Choroid plexus epithelial cell (primary cell): ENCODE results near the gene ITPR3.

Experiments used
- DNase-seq: peaks from one replicate; pipeline ENCODE4 v3.0.0-alpha.2; 2010; ENCODE audit warnings: low read depth
- H3K4me3 ChIP-seq: 2 replicates; pipeline ENCODE4 v1.5.1; 2011; ENCODE audit warnings: low read depth, mild to moderate bottlenecking, control low read depth, low read length, moderate library complexity
- CTCF ChIP-seq: conservative IDR thresholded peaks from 2 replicates; pipeline ENCODE4 v1.5.1; 2011; ENCODE audit warnings: low read depth, mild to moderate bottlenecking, control low read depth, inconsistent platforms, low read length, moderate library complexity

ITPR3 gene

GRCh38 chr6:33721508-33721907, 100.4 kb downstream of the ITPR3 start:
- TF ChIP-seq CTCF: no peak
- H3K4me3 ChIP-seq: no peak overlapping the region
- DNase-seq: no peak

- TF ChIP-seq CTCF: no peak
- no peak overlapping the region for H3K4me3 ChIP-seq
- DNase-seq: no peak
Measured at GRCh38 chr6:33722103-33722623, 101.0 kb downstream of the ITPR3 start.

- no peak for TF ChIP-seq CTCF
- H3K4me3 ChIP-seq: no peak overlapping the region
- DNase-seq: no peak
Measured at GRCh38 chr6:33723371-33724085, 102.4 kb downstream of the ITPR3 start.

GRCh38 chr6:33724102-33725023, 103.2 kb downstream of the ITPR3 start:
- DNase-seq: no peak
- no peak for TF ChIP-seq CTCF
- no peak overlapping the region for H3K4me3 ChIP-seq

- DNase-seq: no peak
- no peak for TF ChIP-seq CTCF
- H3K4me3 ChIP-seq: no peak overlapping the region
Measured at GRCh38 chr6:33725222-33725621, 104.1 kb downstream of the ITPR3 start.

- DNase-seq: no peak
- no peak for TF ChIP-seq CTCF
- H3K4me3 ChIP-seq: no peak overlapping the region
Measured at GRCh38 chr6:33725891-33726673, 105.0 kb downstream of the ITPR3 start.
